Measurements from ENCODE around the gene SLC38A8. TPM values are rescaled to one million over a fixed set of nuclear protein-coding genes. Genes with fewer than 3 reads are reported as not detected.

Gene SLC38A8
- total and polyA plus RNA-seq, 8 donors = 0.08 TPM; not detected in 7

GRCh38 chr16:83967091-83967490, 75.5 kb downstream of the SLC38A8 start:
- DNase-seq = no peak
- TF ChIP-seq CTCF (IDR thresholded peaks at IDR 0.05) = no peak
- TF ChIP-seq POLR2AphosphoS5 (IDR thresholded peaks at IDR 0.05) = no peak
- TF ChIP-seq EP300 (IDR thresholded peaks at IDR 0.05) = no peak
- TF ChIP-seq POLR2A (IDR thresholded peaks at IDR 0.05) = no peak
- intact Hi-C loops (cut with DNase I; ENCODE audit: low total_unique reads) = loop anchor here (5.0 kb wide), 1 partner anchor 95 kb away; no protein-coding TSS in a partner anchor

GRCh38 chr16:83966153-83966696, 76.4 kb downstream of the SLC38A8 start:
- 88 to 94% (median 91%) methylated on average over 10 to 13 of the region's 13 CpGs for WGBS, 5 donors
- Histone ChIP-seq H3K4me1 (peaks cover 0 to 12% (median 8%) of the 10 kb centered on the region in 4 donors), H3K27ac (no peak overlapping the region), H3K9me3 (no peaks in the 10 kb centered on the region), H3K27me3 (peaks cover 0 to 29% (median 20%) of the 10 kb centered on the region in 3 donors), H3K4me3 (no peak overlapping the region), H3K36me3 (peaks cover 17 to 53% (median 52%) of the 10 kb centered on the region in 4 donors)
- no peak for DNase-seq
- TF ChIP-seq POLR2AphosphoS5 (IDR thresholded peaks at IDR 0.05) = no peak
- no peak for TF ChIP-seq CTCF (IDR thresholded peaks at IDR 0.05)
- no peak for TF ChIP-seq POLR2A (IDR thresholded peaks at IDR 0.05)
- no peak for TF ChIP-seq EP300 (IDR thresholded peaks at IDR 0.05)
- intact Hi-C loops (cut with DNase I; ENCODE audit: low total_unique reads) = loop anchor here (5.0 kb wide), 1 partner anchor 96 kb away; no protein-coding TSS in a partner anchor

More at GRCh38 chr16:83967091-83967490, 75.5 kb downstream of the SLC38A8 start:
- Histone ChIP-seq H3K4me3 (no peak overlapping the region), H3K36me3 (peaks cover 16 to 44% (median 43%) of the 10 kb centered on the region in 4 donors), H3K27me3 (peaks cover 0 to 29% (median 20%) of the 10 kb centered on the region in 3 donors), H3K9me3 (no peaks in the 10 kb centered on the region), H3K4me1 (peaks cover 0 to 12% (median 8%) of the 10 kb centered on the region in 4 donors), H3K27ac (no peak overlapping the region)
- WGBS, 5 donors = 40 to 69% (median 54%) methylated on average over 2 of the region's 2 CpGs

GRCh38 chr16:83965444-83966152, 77.0 kb downstream of the SLC38A8 start:
- no peak overlapping the region for H3K4me3 ChIP-seq
- H3K9me3 ChIP-seq = no peaks in the 10 kb centered on the region
- TF ChIP-seq POLR2A (IDR thresholded peaks at IDR 0.05) (no peak), EP300 (IDR thresholded peaks at IDR 0.05) (no peak), POLR2AphosphoS5 (IDR thresholded peaks at IDR 0.05) (no peak), CTCF (IDR thresholded peaks at IDR 0.05) (no peak)
- H3K27ac ChIP-seq = no peak overlapping the region
- no peak for DNase-seq
- WGBS, 5 donors = 88 to 92% (median 91%) methylated on average over 14 to 36 of the region's 36 CpGs
- intact Hi-C loops (cut with DNase I; ENCODE audit: low total_unique reads) = loop anchor here (5.0 kb wide), 1 partner anchor 97 kb away; no protein-coding TSS in a partner anchor
- H3K4me1 ChIP-seq = peaks cover 0 to 12% (median 8%) of the 10 kb centered on the region in 4 donors
- peaks cover 0 to 29% (median 20%) of the 10 kb centered on the region in 3 donors for H3K27me3 ChIP-seq
- peaks cover 23 to 59% (median 58%) of the 10 kb centered on the region in 4 donors for H3K36me3 ChIP-seq

DNA sequence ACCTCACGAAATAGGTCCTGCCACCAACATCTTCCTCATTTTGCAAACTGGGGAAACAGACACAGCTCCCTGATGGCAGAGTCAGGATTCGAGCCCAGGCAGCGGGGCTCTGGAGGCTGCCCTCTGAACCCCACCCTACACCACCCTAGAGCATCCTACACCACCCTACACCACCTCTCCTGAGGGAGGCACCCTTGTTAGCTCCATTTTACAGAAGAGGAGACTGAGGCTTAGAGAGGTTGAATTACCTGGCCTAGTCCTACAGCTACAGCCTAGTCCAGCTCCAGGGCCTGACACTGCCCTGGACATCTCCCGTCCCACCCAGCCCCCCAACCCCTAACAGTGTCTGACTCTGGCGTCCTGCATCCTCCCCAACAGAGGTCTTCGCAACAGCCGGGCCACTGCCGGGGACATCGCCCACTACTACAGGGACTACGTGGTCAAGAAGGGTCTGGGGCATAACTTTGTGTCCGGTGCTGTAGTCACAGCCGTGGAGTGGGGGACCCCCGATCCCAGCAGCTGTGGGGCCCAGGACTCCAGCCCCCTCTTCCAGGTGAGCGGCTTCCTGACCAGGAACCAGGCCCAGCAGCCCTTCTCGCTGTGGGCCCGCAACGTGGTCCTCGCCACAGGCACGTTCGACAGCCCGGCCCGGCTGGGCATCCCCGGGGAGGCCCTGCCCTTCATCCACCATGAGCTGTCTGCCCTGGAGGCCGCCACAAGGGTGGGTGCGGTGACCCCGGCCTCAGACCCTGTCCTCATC, 77.7 kb downstream of the SLC38A8 start:
- intact Hi-C loops (cut with DNase I; ENCODE audit: low total_unique reads) = loop anchor here (5.0 kb wide), 1 partner anchor 97 kb away; no protein-coding TSS in a partner anchor
- no peak for TF ChIP-seq CTCF (IDR thresholded peaks at IDR 0.05)
- no peak for TF ChIP-seq POLR2A (IDR thresholded peaks at IDR 0.05)
- WGBS, 5 donors = 90 to 95% (median 94%) methylated on average over 16 to 26 of the region's 26 CpGs

More for the DNA sequence above, 77.7 kb downstream of the SLC38A8 start:
- Histone ChIP-seq H3K9me3 (no peaks in the 10 kb centered on the region), H3K27me3 (peaks cover 0 to 21% (median 17%) of the 10 kb centered on the region in 3 donors), H3K36me3 (peaks cover 26 to 66% (median 65%) of the 10 kb centered on the region in 4 donors), H3K4me3 (no peak overlapping the region), H3K4me1 (peaks cover 0 to 12% (median 8%) of the 10 kb centered on the region in 4 donors), H3K27ac (no peak overlapping the region)
- no peak for DNase-seq
